ENCODE results near the gene SPAAR. TPM values are rescaled to one million over a fixed set of nuclear protein-coding genes. Genes with fewer than 3 reads are reported as not detected.
"Not testable (repeated sequence)": the region's sequence is repeated elsewhere in the genome, so short reads cannot be mapped to it uniquely, and the experiment has no call there.

Gene SPAAR
- total RNA-seq, 4 donors from 2014 or later: 5.6 to 70.1 (median 18.4) TPM

DNA sequence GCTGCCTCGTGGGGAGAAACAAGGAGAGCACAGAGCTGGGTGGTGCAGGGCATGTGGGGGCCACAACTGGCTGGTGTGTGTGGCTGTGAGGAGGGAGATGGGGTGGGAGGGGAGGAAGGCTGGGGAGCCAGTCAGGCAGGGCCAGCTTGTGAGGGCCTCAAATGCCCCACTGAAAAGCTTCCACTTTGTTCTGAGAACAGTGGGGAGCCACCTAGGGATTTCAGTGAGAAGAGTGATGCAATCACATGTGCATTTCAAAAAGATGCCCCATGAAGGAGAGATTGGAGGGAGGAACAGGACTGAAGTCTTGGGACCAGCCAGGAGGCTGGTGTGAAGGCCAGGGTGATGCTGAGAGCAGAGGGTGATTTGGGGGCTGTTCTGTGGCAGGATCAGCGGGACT, 40.4 kb upstream of the SPAAR start:
- DNase-seq (ENCODE audit: low spot score): no peak
- TF ChIP-seq, protein P1, sequence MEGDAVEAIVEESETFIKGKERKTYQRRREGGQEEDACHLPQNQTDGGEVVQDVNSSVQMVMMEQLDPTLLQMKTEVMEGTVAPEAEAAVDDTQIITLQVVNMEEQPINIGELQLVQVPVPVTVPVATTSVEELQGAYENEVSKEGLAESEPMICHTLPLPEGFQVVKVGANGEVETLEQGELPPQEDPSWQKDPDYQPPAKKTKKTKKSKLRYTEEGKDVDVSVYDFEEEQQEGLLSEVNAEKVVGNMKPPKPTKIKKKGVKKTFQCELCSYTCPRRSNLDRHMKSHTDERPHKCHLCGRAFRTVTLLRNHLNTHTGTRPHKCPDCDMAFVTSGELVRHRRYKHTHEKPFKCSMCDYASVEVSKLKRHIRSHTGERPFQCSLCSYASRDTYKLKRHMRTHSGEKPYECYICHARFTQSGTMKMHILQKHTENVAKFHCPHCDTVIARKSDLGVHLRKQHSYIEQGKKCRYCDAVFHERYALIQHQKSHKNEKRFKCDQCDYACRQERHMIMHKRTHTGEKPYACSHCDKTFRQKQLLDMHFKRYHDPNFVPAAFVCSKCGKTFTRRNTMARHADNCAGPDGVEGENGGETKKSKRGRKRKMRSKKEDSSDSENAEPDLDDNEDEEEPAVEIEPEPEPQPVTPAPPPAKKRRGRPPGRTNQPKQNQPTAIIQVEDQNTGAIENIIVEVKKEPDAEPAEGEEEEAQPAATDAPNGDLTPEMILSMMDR (IDR thresholded peaks at IDR 0.05): no peak
- ATAC-seq (ENCODE audit: low FRiP score): peak; percentile 27

DNA sequence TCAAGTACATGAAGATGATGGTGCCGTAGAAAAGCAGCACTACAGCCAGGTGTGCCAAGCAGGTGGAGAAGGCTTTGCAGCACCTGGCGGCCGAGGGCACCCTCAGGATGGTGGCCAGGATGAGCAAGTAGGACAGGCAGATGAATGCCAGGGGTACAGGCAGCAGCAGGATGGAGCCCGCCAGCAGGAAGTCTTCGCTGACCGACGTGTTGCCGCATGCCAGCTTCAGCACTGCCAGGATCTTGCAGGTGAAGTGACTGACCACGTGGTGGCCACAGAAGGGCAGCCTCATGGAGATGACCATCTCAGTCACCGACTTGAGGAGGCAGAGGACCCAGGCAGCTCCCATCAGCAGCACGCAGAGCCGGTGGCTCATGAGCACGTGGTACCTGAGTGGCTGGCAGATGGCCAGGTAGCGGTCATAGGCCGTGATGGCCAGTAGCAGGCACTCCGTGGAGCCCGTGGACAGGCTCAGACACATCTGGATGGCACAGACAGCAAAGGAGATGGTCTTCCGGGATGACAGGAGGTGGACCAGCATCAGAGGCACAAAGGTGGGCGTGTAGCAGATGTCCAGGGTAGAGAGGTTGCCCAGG, 39.6 kb upstream of the SPAAR start:
- TF ChIP-seq, protein P1 (IDR thresholded peaks at IDR 0.05): no peak
- DNase-seq (ENCODE audit: low spot score) (no peak), ATAC-seq (ENCODE audit: low FRiP score) (no peak)

DNA sequence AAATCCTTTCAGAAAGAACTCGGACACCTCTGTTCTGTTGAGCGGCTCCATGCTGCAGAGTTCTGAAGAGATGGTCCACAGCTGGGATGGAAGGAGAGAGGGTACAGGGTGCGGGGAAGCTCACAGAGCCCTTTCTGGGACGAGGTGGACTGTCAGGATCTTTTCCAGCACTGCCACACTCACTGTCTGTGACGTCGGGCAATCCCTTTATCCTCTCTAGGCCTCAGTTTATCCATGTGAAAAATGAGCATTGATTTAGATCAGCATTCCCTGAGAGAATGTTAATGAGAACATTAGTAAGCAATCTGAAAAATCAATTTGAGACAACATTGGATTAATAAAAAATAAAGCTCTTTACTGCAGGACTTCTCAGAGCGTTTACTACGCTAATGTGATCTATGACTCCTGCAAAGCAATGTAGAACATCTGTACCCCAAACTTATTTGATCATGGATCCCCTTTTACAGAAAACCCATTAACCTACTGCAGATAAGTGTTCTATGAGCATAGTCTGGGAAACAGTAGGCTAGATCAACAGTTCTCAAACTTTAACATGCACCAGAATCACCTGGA, 38.9 kb upstream of the SPAAR start, which contains the start of gene OR13J1:
OR13J1 (minus strand) TSS at position 51 of the 573 bp plus-strand sequence; CDS start at position 51, 0 bp downstream.
- DNase-seq (ENCODE audit: low spot score) (no peak), ATAC-seq (ENCODE audit: low FRiP score) (no peak)
- TF ChIP-seq, protein P1 (IDR thresholded peaks at IDR 0.05): no peak

DNA sequence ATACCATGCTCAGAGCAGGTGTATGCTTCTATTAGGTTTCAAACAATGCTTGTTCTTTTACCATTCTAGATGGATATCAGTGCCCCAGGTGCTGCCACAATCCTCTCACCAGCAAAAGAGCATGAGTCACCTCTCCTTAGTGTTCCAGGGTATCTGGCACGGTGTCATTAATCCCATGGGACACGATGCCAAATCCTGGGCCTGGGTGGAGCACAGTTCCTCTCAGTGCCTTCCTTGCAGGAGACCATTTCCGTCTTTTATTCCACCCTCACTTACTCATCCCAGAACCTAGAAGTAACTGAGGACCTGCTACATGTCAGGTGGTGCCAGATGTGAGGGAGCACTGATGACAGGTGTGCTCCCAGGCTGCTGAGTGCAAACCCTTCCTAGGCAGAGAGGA, 37.7 kb upstream of the SPAAR start:
- no peak for DNase-seq (ENCODE audit: low spot score)
- ATAC-seq (ENCODE audit: low FRiP score): no peak
- TF ChIP-seq, protein P1 (IDR thresholded peaks at IDR 0.05): no peak

DNA sequence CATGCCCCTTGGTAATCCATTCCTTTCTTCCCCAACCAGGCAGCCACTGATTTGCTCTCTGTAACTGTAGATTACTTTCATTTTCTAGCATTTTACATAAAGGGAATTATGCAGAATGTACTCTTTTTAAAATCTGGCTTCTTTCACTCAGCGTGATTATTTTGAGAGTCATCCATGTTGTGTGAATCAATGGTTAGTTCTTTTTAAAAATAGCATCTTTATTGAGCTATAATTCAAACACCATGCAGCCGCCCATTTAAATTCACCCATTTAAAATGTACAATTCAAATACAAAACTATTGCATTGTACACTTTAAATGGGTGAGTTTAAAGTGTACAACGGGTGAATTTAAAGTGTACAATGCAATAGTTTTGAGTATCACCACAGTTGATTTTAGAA, 36.8 kb upstream of the SPAAR start:
- ATAC-seq (ENCODE audit: low FRiP score): no peak
- TF ChIP-seq, protein P1 (IDR thresholded peaks at IDR 0.05): no peak
- DNase-seq (ENCODE audit: low spot score): no peak

DNA sequence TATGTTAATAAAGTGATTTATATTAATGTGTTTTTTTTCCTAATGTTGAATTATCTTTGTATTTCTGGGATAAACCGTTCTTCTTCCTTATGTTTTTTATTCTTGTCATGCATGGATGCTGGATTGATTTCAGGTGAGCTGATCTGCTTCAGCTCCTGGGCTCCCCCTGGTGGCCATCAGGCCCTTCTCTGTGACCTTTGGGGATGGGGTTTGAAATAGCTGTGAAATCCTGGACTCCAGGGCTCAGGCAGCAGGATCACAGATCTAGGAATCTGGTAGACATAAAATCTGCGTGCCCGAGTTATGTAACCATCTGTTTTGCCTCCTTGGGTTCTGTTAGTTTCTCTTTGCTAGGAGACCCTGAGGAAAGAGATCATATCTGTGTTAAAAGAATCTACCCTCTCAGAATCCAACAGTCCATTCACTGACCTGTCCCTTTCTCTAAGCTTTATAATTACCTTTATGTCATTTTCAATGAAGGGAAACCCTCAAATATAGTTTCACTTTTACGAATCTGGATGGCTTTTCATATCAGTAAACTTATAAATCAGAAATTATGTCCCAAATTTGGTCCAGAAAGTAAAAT, 26.9 kb upstream of the SPAAR start:
- TF ChIP-seq, protein P1 (IDR thresholded peaks at IDR 0.05): peak in 2 of 3 donors; percentile 39 to 88
- DNase-seq (ENCODE audit: low spot score): peak; percentile 93
- peak; percentile 92 for ATAC-seq (ENCODE audit: low FRiP score)

DNA sequence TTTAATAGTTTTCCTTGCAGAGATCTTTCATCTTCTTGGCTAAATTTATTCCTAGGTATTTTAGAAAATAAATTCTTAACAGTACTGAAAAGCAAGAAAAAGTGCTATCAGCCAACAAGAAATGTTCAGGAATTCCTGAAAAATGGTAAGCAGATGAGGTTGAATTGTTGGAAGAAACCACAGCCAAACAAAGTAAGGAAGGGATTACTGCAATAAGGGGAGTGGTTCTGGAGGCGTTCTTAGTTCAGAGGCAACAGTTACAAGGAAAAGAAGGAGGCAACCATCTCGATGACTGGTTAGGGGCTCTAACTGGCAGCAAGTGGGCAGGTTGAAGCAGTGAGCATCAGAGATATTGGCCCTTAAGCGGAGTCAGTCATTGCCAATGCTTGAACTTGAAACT, 26.3 kb upstream of the SPAAR start:
- TF ChIP-seq, protein P1 (IDR thresholded peaks at IDR 0.05): no peak
- no peak for DNase-seq (ENCODE audit: low spot score)
- peak; percentile 77 for ATAC-seq (ENCODE audit: low FRiP score)

DNA sequence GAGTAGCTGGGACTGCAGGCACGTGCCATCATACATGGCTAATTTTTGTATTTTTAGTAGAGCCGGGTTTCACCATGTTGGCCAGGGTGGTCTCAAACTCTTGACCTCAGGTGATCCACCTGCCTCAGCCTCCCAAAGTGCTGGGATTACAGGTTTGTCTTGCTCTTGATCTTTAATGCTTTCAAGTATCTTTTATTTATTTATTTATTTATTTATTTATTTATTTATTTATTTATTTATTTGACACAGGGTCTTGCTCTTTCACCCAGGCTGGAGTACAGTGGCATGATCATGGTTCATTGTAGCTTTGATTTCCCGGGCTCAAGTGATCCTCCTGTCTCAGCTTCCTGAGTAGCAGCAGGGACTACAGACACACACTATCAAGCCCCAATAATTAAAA, 24.4 kb upstream of the SPAAR start:
- DNase-seq (ENCODE audit: low spot score); ATAC-seq (ENCODE audit: low FRiP score): not testable (repeated sequence)
